UCSD-AML1 (cell line): ENCODE data around the gene PRKCE.
"Not testable (repeated sequence)": the region's sequence is repeated elsewhere in the genome, so short reads cannot be mapped to it uniquely, and the experiment has no call there.

Experiments used
- DNase-seq: peaks from one replicate; lab custom pipeline; 2025; ENCODE audit not compliant: unreplicated experiment; lab: John Stamatoyannopoulos, UW

PRKCE gene

GRCh38 chr2:45664635-45665261 is 13.3 kb downstream of the PRKCE start:
- no peak for DNase-seq

- no peak for DNase-seq
Measured at GRCh38 chr2:45668509-45668908, 17.0 kb downstream of the PRKCE start.

- no peak for DNase-seq
Measured at GRCh38 chr2:45669032-45669486, 17.6 kb downstream of the PRKCE start.

DNA sequence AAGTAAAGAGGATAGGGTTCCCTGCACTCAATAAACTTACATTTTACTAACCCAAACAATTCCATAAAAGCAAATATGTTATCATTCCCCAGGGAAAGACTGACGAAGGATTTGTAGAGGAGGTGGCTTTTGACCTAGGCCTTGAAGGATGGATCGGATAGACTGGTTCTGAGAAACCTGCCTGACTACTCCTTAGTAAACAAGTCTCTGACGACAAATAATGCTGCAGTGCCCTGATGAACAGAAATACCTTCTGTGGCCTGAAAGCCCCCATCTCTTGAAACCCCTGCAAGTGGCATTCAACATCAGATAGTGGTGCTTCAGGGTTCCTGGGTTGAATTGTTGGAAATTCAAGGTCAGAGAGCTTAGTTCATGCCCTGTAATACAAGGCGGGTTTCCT is 19.2 kb downstream of the PRKCE start:
- no peak for DNase-seq

DNA sequence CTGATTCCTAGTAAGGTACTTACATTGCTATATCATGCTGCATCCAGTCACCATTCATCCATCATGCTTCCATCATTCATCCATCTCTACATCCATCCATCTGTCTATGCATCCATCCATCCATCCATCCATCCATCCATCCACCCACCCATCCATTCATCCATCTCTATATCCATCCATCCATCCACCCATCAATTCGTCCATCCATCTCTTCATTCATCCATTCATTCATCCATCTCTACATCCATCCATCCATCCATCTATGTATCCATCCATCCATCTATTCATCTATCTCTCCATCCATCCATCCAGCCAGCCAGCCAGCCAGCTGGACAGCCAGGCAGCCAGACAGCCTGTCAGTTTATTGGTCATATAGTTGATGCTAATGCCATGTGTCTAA is 20.7 kb downstream of the PRKCE start:
- no peak for DNase-seq

DNA sequence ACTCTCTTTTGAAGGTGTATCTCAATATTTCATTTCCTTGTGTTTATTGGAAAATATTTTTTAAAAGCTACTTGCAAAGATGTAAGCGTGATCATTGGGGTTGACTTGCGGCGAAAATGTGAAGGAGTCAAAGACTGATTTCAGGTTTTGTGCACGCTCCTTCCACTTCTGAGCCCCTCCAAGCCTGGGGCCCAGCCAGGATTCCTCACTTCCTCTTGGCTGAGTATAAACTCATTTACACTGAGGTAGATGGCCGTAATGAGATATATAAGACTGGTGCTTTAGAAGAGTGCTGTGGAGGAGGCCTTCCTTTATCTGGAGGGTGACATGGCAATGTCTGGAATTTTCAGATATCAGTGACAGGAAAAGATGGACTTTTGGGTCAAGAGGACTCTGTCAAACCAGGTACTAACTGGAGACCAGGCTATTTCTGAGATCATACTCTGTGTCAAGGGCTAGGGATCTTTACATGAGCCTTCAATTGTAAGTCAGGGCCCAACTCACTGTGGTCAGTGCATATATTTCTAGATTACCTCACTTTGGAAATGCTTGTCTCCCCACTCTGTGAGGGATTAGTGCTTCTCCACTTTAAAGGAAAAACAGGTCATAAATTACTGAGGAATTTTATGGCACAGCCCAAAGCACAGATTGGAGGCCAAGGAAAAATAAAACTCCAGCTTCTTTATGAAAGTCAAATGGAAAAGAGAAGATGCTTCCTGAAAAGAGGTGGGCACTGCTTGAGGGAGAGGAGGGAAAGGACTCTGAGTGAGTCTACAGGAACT is 22.8 kb downstream of the PRKCE start:
- DNase-seq = no peak

GRCh38 chr2:45675263-45675812 is 23.9 kb downstream of the PRKCE start:
- DNase-seq = no peak

- no peak for DNase-seq
Measured at GRCh38 chr2:45676088-45676487, 24.6 kb downstream of the PRKCE start.

GRCh38 chr2:45678791-45679348 is 27.4 kb downstream of the PRKCE start:
- DNase-seq = no peak

- no peak for DNase-seq
Measured at GRCh38 chr2:45680351-45680967, 29.0 kb downstream of the PRKCE start.

DNA sequence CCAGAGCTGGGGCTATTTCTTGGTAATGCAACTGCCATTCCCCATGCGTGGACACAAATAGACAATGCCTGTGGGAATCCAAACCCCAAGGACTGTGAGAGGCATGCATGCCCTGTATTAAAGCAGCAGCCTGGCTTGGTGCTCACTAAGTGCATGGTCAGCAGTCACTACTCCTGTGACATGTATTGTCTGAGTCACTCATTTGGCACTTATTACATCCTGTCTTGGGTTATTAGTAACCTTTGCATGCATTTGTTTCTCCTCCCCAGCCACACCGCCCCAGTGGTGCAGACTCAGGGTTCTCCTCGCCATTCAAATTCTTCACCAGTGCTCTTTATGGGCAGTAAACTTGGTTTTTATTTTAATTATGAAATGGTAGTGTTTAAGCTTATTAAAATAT is 30.2 kb downstream of the PRKCE start:
- no peak for DNase-seq

- DNase-seq = no peak
Measured at GRCh38 chr2:45683292-45683691, 31.8 kb downstream of the PRKCE start.

GRCh38 chr2:45684756-45685155 is 33.3 kb downstream of the PRKCE start:
- no peak for DNase-seq

- DNase-seq = no peak
Measured at GRCh38 chr2:45685260-45685659, 33.8 kb downstream of the PRKCE start.

- no peak for DNase-seq
Measured at GRCh38 chr2:45687964-45688363, 36.5 kb downstream of the PRKCE start.

- no peak for DNase-seq
Measured at GRCh38 chr2:45688479-45689298, 37.2 kb downstream of the PRKCE start.

- DNase-seq = no peak
Measured at GRCh38 chr2:45690231-45690630, 38.8 kb downstream of the PRKCE start.

DNA sequence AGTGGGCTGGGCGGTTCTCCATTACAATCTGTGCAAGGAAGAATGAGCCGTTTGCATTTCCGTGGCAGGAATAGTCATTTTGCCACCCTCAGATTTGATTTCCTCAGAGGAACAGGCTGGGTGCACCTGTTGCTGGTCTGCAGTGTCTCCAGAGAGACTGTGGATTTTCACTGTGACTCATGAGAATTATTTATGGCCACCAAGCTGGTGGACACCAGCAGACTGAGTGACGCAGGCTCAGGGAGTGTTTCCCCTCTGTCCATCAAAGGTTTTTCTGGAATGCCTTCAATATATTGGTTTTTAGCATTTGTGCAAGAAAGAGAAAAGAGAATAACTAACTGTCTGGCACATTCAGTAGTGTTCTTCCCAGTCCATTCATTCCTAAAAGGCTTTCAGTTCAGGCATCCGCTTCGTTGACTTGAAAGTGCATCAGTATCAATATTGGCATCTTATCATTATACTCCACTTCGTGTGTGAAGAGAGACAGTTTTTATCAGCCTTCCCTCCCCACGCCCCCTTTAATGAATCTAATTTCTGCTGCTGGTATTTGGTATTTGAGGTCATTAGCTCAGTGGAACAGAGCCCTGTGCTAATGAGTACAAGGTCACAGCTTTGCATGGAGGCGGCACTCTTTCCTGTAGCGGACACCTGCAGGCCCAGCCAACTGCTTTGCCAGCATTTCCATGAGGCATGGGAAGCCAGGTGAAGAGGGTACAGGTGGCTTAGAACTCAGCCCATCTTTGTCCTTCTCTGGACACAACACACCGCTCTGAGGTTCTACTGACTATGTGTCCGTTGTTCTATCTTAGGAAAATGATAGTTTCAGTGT is 39.9 kb downstream of the PRKCE start:
- DNase-seq = no peak

DNA sequence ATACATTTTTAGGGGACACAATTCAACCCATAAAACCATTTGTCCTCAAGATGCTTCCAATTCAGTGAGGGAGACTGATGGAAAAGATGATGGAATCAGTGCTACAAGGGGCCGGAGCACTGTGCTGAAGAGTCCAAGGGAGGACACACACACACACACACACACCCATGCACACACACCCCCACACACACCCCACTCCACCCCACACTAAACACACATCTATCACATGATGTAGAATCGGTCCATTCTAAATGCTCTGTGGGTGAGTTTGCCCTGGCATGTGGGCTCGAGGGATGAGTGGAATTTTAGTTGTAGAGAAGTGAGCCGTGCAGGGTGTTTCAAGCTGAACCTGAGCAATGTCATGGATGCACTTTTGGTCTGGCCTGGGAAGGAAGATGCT is 41.1 kb downstream of the PRKCE start:
- no peak for DNase-seq

- DNase-seq = not testable (repeated sequence)
Measured at GRCh38 chr2:45695480-45696007, 44.1 kb downstream of the PRKCE start.
